RWPE1 (cell line): ENCODE measurements around the gene NNMT.
A peak's percentile ranks its signal among the peaks of the same experiment; 100 is the strongest.

Experiments
- CTCF ChIA-PET: fragments of 350-600 bp; sonication (Branson Sonifier 250); formaldehyde crosslinking; extraction: SDS; loops from one replicate; lab custom pipeline; 2021; lab: Yijun Ruan, JAX
- POLR2A ChIA-PET: fragments of 400-600 bp; formaldehyde crosslinking; extraction: SDS; loops from one replicate; lab custom pipeline; 2020; ENCODE audit warnings: antibody characterized with exemption; ENCODE audit not compliant: low non-redundant PET; lab: Yijun Ruan, JAX
- DNase-seq: peaks from one replicate; pipeline ENCODE4 v3.0.0; 2012; ENCODE audit warnings: low spot score
- H3K27ac ChIP-seq: fragments of 450-650 bp; 2 replicates; pipeline ENCODE4 v1.5.1; 2017
- CTCF ChIP-seq: fragments of 450-650 bp; conservative IDR thresholded peaks from 2 replicates; pipeline ENCODE4 v1.5.1; 2017; ENCODE audit warnings: low read depth, mild to moderate bottlenecking

Gene NNMT

GRCh38 chr11:114301088-114301487, 4.9 kb downstream of the NNMT start:
- TF ChIP-seq CTCF, result no peak
- POLR2A ChIA-PET, result no interaction called here
- no peak for DNase-seq
- H3K27ac ChIP-seq, result no peak overlapping the region
- CTCF ChIA-PET, result no interaction called here

- no peak for DNase-seq
- ChIA-PET CTCF (no interaction called here), POLR2A (no interaction called here)
- no peak for TF ChIP-seq CTCF
- H3K27ac ChIP-seq, result no peak overlapping the region
These were observed 5.7 kb downstream of the NNMT start for GRCh38 chr11:114301927-114302326.

DNA sequence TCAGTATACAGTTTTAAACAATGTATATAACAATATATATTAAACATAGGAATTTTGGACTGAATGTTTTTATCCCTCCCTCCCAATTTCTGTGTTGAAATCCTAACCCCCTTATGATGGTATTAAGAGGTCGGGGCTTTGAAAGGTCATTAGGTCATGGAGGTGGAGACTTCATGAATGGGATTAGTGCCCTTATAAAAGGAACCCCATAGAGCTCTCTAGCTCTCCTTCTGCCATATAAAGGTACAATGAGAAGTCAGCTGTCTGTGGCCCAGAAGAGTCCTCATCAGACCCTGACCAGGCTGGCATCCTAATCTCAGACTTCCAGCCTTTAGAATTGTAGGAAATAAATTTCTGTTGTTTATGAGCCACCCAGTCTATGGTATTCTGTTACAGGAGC, 6.5 kb downstream of the NNMT start:
- TF ChIP-seq CTCF, result no peak
- H3K27ac ChIP-seq, result no peak overlapping the region
- CTCF ChIA-PET, result no interaction called here
- POLR2A ChIA-PET, result no interaction called here
- DNase-seq, result no peak

GRCh38 chr11:114304065-114304464, 7.9 kb downstream of the NNMT start:
- no peak for DNase-seq
- H3K27ac ChIP-seq, result no peak overlapping the region
- no peak for TF ChIP-seq CTCF
- ChIA-PET CTCF (interaction anchor here (0.6 kb wide), 1 partner anchor 241 kb away, joined by 4 read pairs; no protein-coding TSS in a partner anchor), POLR2A (no interaction called here)

DNA sequence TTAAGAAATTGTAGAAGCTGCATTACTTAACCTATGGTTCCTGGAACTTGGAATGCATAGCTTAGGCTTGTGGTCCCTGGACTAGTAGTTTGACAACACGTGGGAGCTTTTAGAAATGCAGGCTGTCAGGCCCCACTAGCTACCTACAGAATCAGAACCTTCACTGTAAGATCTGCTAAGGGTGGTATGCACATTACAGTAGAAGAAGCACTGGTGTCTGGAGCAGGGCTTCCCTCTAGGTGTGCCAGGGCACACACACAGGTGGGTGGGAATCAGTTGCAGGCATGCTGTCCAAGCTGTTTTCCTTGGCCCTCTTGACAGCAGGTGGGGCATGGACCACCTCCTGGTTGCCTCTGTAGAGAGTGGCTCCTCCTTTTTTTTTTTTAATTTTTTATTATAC, 8.8 kb downstream of the NNMT start:
- POLR2A ChIA-PET, result no interaction called here

DNA sequence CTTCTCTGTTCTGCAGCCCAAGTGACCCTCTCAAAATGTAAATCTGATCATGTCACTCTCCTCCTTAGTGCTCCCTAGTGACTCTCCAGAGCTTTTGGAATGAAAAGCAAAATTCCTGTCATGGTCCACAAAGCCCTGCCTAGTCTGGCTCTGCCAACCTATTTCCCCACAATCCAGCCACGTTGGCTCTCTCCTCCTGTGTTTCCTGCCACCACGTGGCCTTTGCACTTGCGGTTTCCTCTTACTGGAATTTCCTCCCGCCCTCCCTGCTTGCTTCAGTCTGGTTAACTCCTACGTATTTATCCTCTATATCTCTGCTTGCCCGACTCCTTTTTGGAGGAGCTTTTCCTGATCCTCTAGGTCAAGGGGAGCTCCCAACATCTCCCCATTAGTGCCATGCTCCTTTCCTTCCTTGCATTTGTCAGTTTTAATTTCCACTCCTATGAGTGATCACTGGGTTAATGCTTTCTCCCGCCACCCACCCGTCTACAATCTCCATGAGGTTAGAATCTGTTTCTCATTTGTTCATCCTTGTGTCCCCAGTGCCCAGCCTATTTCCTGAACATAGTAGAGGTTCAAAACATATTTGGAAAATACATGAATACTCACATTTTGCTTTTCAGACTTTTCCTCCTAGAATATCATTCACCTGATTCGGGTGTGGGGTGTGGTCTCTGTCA, 11.5 kb downstream of the NNMT start:
- TF ChIP-seq CTCF, result no peak
- ChIA-PET POLR2A (no interaction called here), CTCF (no interaction called here)
- peak overlapping the region; percentile 71 for H3K27ac ChIP-seq
- DNase-seq, result no peak

More for the DNA sequence above, 8.8 kb downstream of the NNMT start:
- DNase-seq, result no peak
- H3K27ac ChIP-seq, result peak overlapping the region; percentile 38; the same call in 1 of the 2 replicates
- TF ChIP-seq CTCF, result no peak
- CTCF ChIA-PET, result interaction anchor here (0.5 kb wide), 1 partner anchor 422 kb away, joined by 5 read pairs; no protein-coding TSS in a partner anchor
